HepG2 (cell line): ENCODE measurements around the gene MRNIP. TPM values are rescaled to one million over a fixed set of nuclear protein-coding genes. Genes with fewer than 3 reads are reported as not detected.

Experiments
- CBX2 ChIP-seq, 2 experiments: fragments of 200-600 bp in 1 of 2; sonication (generic); formaldehyde crosslinking in 1 of 2; IDR thresholded peaks; 2 replicates each; pipeline versions ENCODE4 v1.7.0 to v1.8.1; 2018 to 2022; ENCODE audit warnings: low read depth in 2 of 2, low read length in 1 of 2, mild to moderate bottlenecking in 1 of 2, missing genetic modification reagents in 1 of 2
- HMG20A ChIP-seq: IDR thresholded peaks from 2 replicates; pipeline ENCODE4 v1.6.1; 2016; ENCODE audit warnings: borderline replicate concordance
- KDM5B ChIP-seq: sonication (generic); formaldehyde crosslinking; IDR thresholded peaks from 2 replicates; pipeline ENCODE4 v1.4.0; 2020; ENCODE audit warnings: missing genetic modification reagents, mild to moderate bottlenecking, borderline replicate concordance
- KLF11 ChIP-seq: IDR thresholded peaks from 2 replicates; pipeline ENCODE4 v1.6.1; 2016; ENCODE audit warnings: missing compliant biosample characterization
- KLF9 ChIP-seq: IDR thresholded peaks from 2 replicates; pipeline ENCODE4 v1.6.1; 2016; ENCODE audit warnings: low read depth
- MAF1 ChIP-seq: sonication (generic); formaldehyde crosslinking; IDR thresholded peaks from 2 replicates; pipeline ENCODE4 v1.5.0; 2020; ENCODE audit warnings: missing genetic modification reagents, borderline replicate concordance
- NFE2L1 ChIP-seq: sonication (generic); formaldehyde crosslinking; IDR thresholded peaks from 2 replicates; pipeline ENCODE4 v1.4.0; 2020; ENCODE audit warnings: missing genetic modification reagents, mild to moderate bottlenecking, borderline replicate concordance
- PLRG1 ChIP-seq: fragments of 450-650 bp; conservative IDR thresholded peaks from 2 replicates; pipeline ENCODE4 v1.6.1; 2016
- POLR2AphosphoS2 ChIP-seq: IDR thresholded peaks from 2 replicates; pipeline ENCODE4 v1.6.1; 2011; ENCODE audit warnings: low read depth, low read length, improper control_type of control experiment
- PPARG ChIP-seq: conservative IDR thresholded peaks from 2 replicates; pipeline ENCODE4 v1.6.1; 2016; ENCODE audit warnings: missing biosample characterization, missing genetic modification reagents
- SP4 ChIP-seq: sonication (generic); formaldehyde crosslinking; IDR thresholded peaks from 2 replicates; pipeline ENCODE4 v1.8.1; 2023; ENCODE audit warnings: mild to moderate bottlenecking, missing genetic modification reagents
- TBP ChIP-seq: sonication (generic); formaldehyde crosslinking; IDR thresholded peaks from 2 replicates; pipeline ENCODE4 v1.5.0; 2020; ENCODE audit warnings: missing genetic modification reagents
- TSC22D2 ChIP-seq: sonication (generic); formaldehyde crosslinking; IDR thresholded peaks from 2 replicates; pipeline ENCODE4 v1.5.1; 2020; ENCODE audit warnings: missing genetic modification reagents, mild to moderate bottlenecking, borderline replicate concordance
- WIZ ChIP-seq: sonication (generic); formaldehyde crosslinking; IDR thresholded peaks from 2 replicates; pipeline ENCODE4 v1.5.1; 2020; ENCODE audit warnings: mild to moderate bottlenecking, missing genetic modification reagents
- ZBTB34 ChIP-seq: sonication (generic); formaldehyde crosslinking; IDR thresholded peaks from 2 replicates; pipeline ENCODE4 v1.8.0; 2022; ENCODE audit warnings: mild to moderate bottlenecking, missing genetic modification reagents
- ZEB1 ChIP-seq: IDR thresholded peaks from 2 replicates; pipeline ENCODE4 v1.6.1; 2012; ENCODE audit warnings: mild to moderate bottlenecking, low read depth, inconsistent platforms; ENCODE audit not compliant: insufficient replicate concordance
- ZFX ChIP-seq: sonication (generic); formaldehyde crosslinking; IDR thresholded peaks from 2 replicates; pipeline ENCODE4 v1.4.0; 2020; ENCODE audit warnings: mild to moderate bottlenecking, low read depth, missing genetic modification reagents, moderate library complexity
- ZNF205 ChIP-seq: IDR thresholded peaks from 2 replicates; pipeline ENCODE4 v1.6.1; 2018; ENCODE audit warnings: missing biosample characterization, missing genetic modification reagents
- ZNF251 ChIP-seq: sonication (generic); formaldehyde crosslinking; IDR thresholded peaks from 2 replicates; pipeline ENCODE4 v1.9.0; 2021; ENCODE audit warnings: mild to moderate bottlenecking, missing genetic modification reagents
- ZNF256 ChIP-seq: sonication (generic); formaldehyde crosslinking; conservative IDR thresholded peaks from 2 replicates; pipeline ENCODE4 v1.4.0; 2020; ENCODE audit warnings: missing genetic modification reagents
- ZNF33A ChIP-seq: sonication (generic); formaldehyde crosslinking; IDR thresholded peaks from 2 replicates; pipeline ENCODE4 v1.5.1; 2020; ENCODE audit warnings: missing genetic modification reagents, mild to moderate bottlenecking, moderate library complexity, borderline replicate concordance
- ZNF501 ChIP-seq: sonication (generic); formaldehyde crosslinking; IDR thresholded peaks from 2 replicates; pipeline ENCODE4 v1.5.1; 2020; ENCODE audit warnings: mild to moderate bottlenecking, moderate library complexity, missing genetic modification reagents
- ZNF563 ChIP-seq: sonication (generic); formaldehyde crosslinking; IDR thresholded peaks from 2 replicates; pipeline ENCODE4 v1.8.0; 2022; ENCODE audit warnings: mild to moderate bottlenecking, moderate library complexity, missing genetic modification reagents
- ZNF564 ChIP-seq: sonication (generic); formaldehyde crosslinking; IDR thresholded peaks from 2 replicates; pipeline ENCODE4 v1.8.1; 2023; ENCODE audit warnings: mild to moderate bottlenecking, missing genetic modification reagents
- ZNF703 ChIP-seq: sonication (generic); formaldehyde crosslinking; IDR thresholded peaks from 2 replicates; pipeline ENCODE4 v1.5.1; 2020; ENCODE audit warnings: missing genetic modification reagents, mild to moderate bottlenecking, moderate library complexity, borderline replicate concordance
- ZNF709 ChIP-seq: sonication (generic); formaldehyde crosslinking; IDR thresholded peaks from 2 replicates; pipeline ENCODE4 v1.5.0; 2020; ENCODE audit warnings: mild to moderate bottlenecking, missing genetic modification reagents
- ZNF776 ChIP-seq: sonication (generic); formaldehyde crosslinking; IDR thresholded peaks from 2 replicates; pipeline ENCODE4 v1.4.0; 2020; ENCODE audit warnings: mild to moderate bottlenecking, missing genetic modification reagents
- ZNF781 ChIP-seq: sonication (generic); formaldehyde crosslinking; IDR thresholded peaks from 2 replicates; pipeline ENCODE4 v1.5.1; 2020; ENCODE audit warnings: borderline replicate concordance, mild to moderate bottlenecking, missing genetic modification reagents; ENCODE audit errors: not compliant biosample characterization
- ZSCAN21 ChIP-seq: sonication (generic); formaldehyde crosslinking; IDR thresholded peaks from 2 replicates; pipeline ENCODE4 v1.8.0; 2022; ENCODE audit warnings: mild to moderate bottlenecking, missing genetic modification reagents, moderate library complexity, borderline replicate concordance
- ZSCAN25 ChIP-seq: sonication (generic); formaldehyde crosslinking; IDR thresholded peaks from 2 replicates; pipeline ENCODE4 v1.8.0; 2022; ENCODE audit warnings: mild to moderate bottlenecking, missing genetic modification reagents
- polyA plus RNA-seq, 8 experiments: library from polyadenylated mRNA; depleted of rRNA in 3 of 8; stranded (reverse) in 7 of 8; unstranded in 1 of 8; fragments of >200 nt; fragmentation: Illumina TruSeq in 4 of 8; extraction: Trizol in 4 of 8; gene quantifications; 2 replicates each; pipeline versions ENCODE4 v1.2.1 to v1.2.3, GENCODE V29; 2011 to 2016; ENCODE audit warnings: low read depth in 4 of 8, missing spikeins in 1 of 8, mixed read lengths in 1 of 8; ENCODE audit not compliant: insufficient read depth in 1 of 8
- total RNA-seq, 5 experiments: library from RNA; depleted of rRNA; stranded (reverse); fragments of >200 nt; fragmentation: Illumina TruSeq; extraction: Trizol; gene quantifications; 2 replicates each; pipeline ENCODE4 v1.2.3, GENCODE V29; 2016; ENCODE audit warnings: low read depth in 1 of 5

MRNIP gene
- total and polyA plus RNA-seq, 2 of the 13 experiments (the other 11 are each of a cell fraction or from before 2014, with no cell fraction given), result 15.5 to 34.1 TPM

GRCh38 chr5:179792612-179793467 is 65.8 kb downstream of the MRNIP start (continued):
- TF ChIP-seq CBX2 (IDR thresholded peaks at IDR 0.05; ENCODE audit: low read depth, low read length) (no peak), CBX2 (CRISPR knock-in tag; IDR thresholded peaks at IDR 0.05; ENCODE audit: low read depth) (no peak), ZBTB34 (CRISPR knock-in tag) (no peak), ZSCAN25 (CRISPR knock-in tag) (no peak), KDM5B (no peak), NFE2L1 (CRISPR knock-in tag) (no peak), KLF11 (CRISPR knock-in tag) (no peak), ZSCAN21 (CRISPR knock-in tag) (no peak), ZEB1 (no peak), MAF1 (no peak), KLF9 (CRISPR knock-in tag) (no peak), WIZ (CRISPR knock-in tag) (no peak), ZNF251 (CRISPR knock-in tag) (no peak), SP4 (no peak), ZNF703 (CRISPR knock-in tag) (no peak), HMG20A (CRISPR knock-in tag) (no peak), ZNF709 (CRISPR knock-in tag) (0 out of 2 replicates have a peak, but pooled peaks have one; percentile 45), PPARG (CRISPR knock-in tag) (no peak), POLR2AphosphoS2 (no peak), ZNF781 (CRISPR knock-in tag) (no peak), ZNF501 (CRISPR knock-in tag) (0 out of 2 replicates have a peak, but pooled peaks have one; percentile 15), TSC22D2 (no peak), ZNF256 (no peak), ZNF563 (peak; percentile 76; the same call in 1 of the 2 replicates), PLRG1 (no peak), TBP (CRISPR knock-in tag) (no peak), ZNF564 (CRISPR knock-in tag) (no peak), ZNF205 (CRISPR knock-in tag) (no peak), ZNF33A (CRISPR knock-in tag) (no peak), ZFX (CRISPR knock-in tag) (peak; percentile 52; the same call in 1 of the 2 replicates), ZNF776 (CRISPR knock-in tag) (no peak)
